Mesenchymal stem cell (in vitro differentiated cells and primary cell): ENCODE results near the gene C10orf71.

ENCODE experiments used
- DNase-seq: peaks from one replicate; pipeline ENCODE4 v3.0.0-alpha.2; 2013
- H2AFZ ChIP-seq: one replicate; pipeline ENCODE4 v1.6.1; 2013; ENCODE audit warnings: low read depth, mild to moderate bottlenecking, control low read depth, inconsistent platforms, low read length, moderate library complexity
- H2AK5ac ChIP-seq: 2 replicates; pipeline ENCODE4 v1.6.1; 2013; ENCODE audit warnings: low read length, moderate library complexity, mild to moderate bottlenecking, inconsistent platforms; ENCODE audit not compliant: severe bottlenecking
- H2BK120ac ChIP-seq: one replicate; pipeline ENCODE4 v1.6.1; 2013; ENCODE audit warnings: low read depth, mild to moderate bottlenecking, inconsistent platforms, low read length, moderate library complexity
- H2BK12ac ChIP-seq, 2 experiments: one replicate each; pipeline ENCODE4 v1.6.1; 2013; ENCODE audit warnings: inconsistent platforms in 2 of 2, low read length in 2 of 2, mild to moderate bottlenecking in 2 of 2, moderate library complexity in 2 of 2, control low read depth in 1 of 2
- H2BK15ac ChIP-seq: one replicate; pipeline ENCODE4 v1.6.1; 2013; ENCODE audit warnings: mild to moderate bottlenecking, low read depth, inconsistent platforms; ENCODE audit not compliant: poor library complexity, severe bottlenecking
- H2BK5ac ChIP-seq: 2 replicates; pipeline ENCODE4 v1.6.1; 2013; ENCODE audit warnings: low read depth, mild to moderate bottlenecking, low read length, control low read depth, inconsistent platforms; ENCODE audit not compliant: poor library complexity, severe bottlenecking
- H3K14ac ChIP-seq, 2 experiments: one replicate each; pipeline ENCODE4 v1.6.1; 2013; ENCODE audit warnings: inconsistent platforms in 2 of 2, low read length in 2 of 2, control low read depth in 1 of 2, mild to moderate bottlenecking in 1 of 2, moderate library complexity in 1 of 2
- H3K18ac ChIP-seq, 2 experiments: one replicate each; pipeline ENCODE4 v1.6.1; 2013; ENCODE audit warnings: inconsistent platforms in 2 of 2, low read length in 2 of 2, control low read depth in 1 of 2, low read depth in 1 of 2, mild to moderate bottlenecking in 1 of 2
- H3K23ac ChIP-seq, 2 experiments: one replicate each; pipeline ENCODE4 v1.6.1; 2013; ENCODE audit warnings: inconsistent platforms in 2 of 2, low read length in 2 of 2, mild to moderate bottlenecking in 2 of 2, moderate library complexity in 2 of 2, control low read depth in 1 of 2
- H3K27ac ChIP-seq: 2 replicates; pipeline ENCODE4 v1.5.1; 2013; ENCODE audit warnings: mild to moderate bottlenecking, moderate library complexity, low read length, control low read depth, inconsistent platforms; ENCODE audit not compliant: poor library complexity, severe bottlenecking
- H3K27me3 ChIP-seq, 2 experiments: 2 replicates each; pipeline versions ENCODE4 v1.6.1 to v1.7.0; 2013; ENCODE audit warnings: low read length in 2 of 2, mild to moderate bottlenecking in 2 of 2, moderate library complexity in 2 of 2, control low read depth in 1 of 2, inconsistent platforms in 1 of 2; ENCODE audit not compliant: control insufficient read depth in 1 of 2, insufficient read depth in 1 of 2
- H3K36me3 ChIP-seq, 2 experiments: 2 replicates each; pipeline versions ENCODE4 v1.6.1 to v1.7.0; 2013; ENCODE audit warnings: low read length in 2 of 2, control low read depth in 1 of 2, inconsistent platforms in 1 of 2, low read depth in 1 of 2, mild to moderate bottlenecking in 1 of 2; ENCODE audit not compliant: insufficient read depth in 2 of 2, control insufficient read depth in 1 of 2
- H3K4ac ChIP-seq, 2 experiments: one replicate each; pipeline ENCODE4 v1.6.1; 2013; ENCODE audit warnings: inconsistent platforms in 2 of 2, low read length in 2 of 2, mild to moderate bottlenecking in 2 of 2, moderate library complexity in 2 of 2, control low read depth in 1 of 2, low read depth in 1 of 2
- H3K4me1 ChIP-seq: 2 replicates; pipeline ENCODE4 v1.6.1; 2013; ENCODE audit warnings: low read depth, low read length, control low read depth; ENCODE audit not compliant: control insufficient read depth, insufficient read depth
- H3K4me2 ChIP-seq: 2 replicates; pipeline ENCODE4 v1.6.1; 2013; ENCODE audit warnings: low read length, mild to moderate bottlenecking, inconsistent platforms; ENCODE audit not compliant: poor library complexity, severe bottlenecking
- H3K4me3 ChIP-seq, 2 experiments: 2 replicates each; pipeline versions ENCODE4 v1.5.1 to v1.7.0; 2013; ENCODE audit warnings: low read length in 2 of 2, mild to moderate bottlenecking in 2 of 2, control low read depth in 1 of 2, low read depth in 1 of 2; ENCODE audit not compliant: insufficient read depth in 1 of 2
- H3K79me1 ChIP-seq: replicated peaks from 2 replicates; pipeline ENCODE4 v1.6.1; 2013; ENCODE audit warnings: mild to moderate bottlenecking, control low read depth, low read length, inconsistent platforms; ENCODE audit not compliant: poor library complexity, severe bottlenecking
- H3K9ac ChIP-seq: 2 replicates; pipeline ENCODE4 v1.7.0; 2013; ENCODE audit warnings: mild to moderate bottlenecking, low read length, moderate library complexity
- H3K9me3 ChIP-seq: 2 replicates; pipeline ENCODE4 v1.7.0; 2013; ENCODE audit warnings: mild to moderate bottlenecking, low read length; ENCODE audit not compliant: control insufficient read depth
- H4K8ac ChIP-seq: one replicate; pipeline ENCODE4 v1.6.1; 2013; ENCODE audit warnings: inconsistent platforms, mild to moderate bottlenecking, low read length, moderate library complexity
- H4K91ac ChIP-seq: one replicate; pipeline ENCODE4 v1.6.1; 2013; ENCODE audit warnings: mild to moderate bottlenecking, low read length, inconsistent platforms
- WGBS: methylation state at CpG from one replicate; pipeline ENCODE4 v1.1.7; 2013; ENCODE audit warnings: mixed read lengths; 5-methylcytosine and 5-hydroxymethylcytosine counted together

Gene C10orf71

GRCh38 chr10:49319206-49319605 lies 20.2 kb downstream of the C10orf71 start:
- Histone ChIP-seq H2BK5ac (no peak overlapping the region), H3K79me1 (no peaks in the 10 kb centered on the region), H3K9me3 (no peaks in the 10 kb centered on the region), H3K14ac (no peak overlapping the region), H2BK120ac (no peak overlapping the region), H3K4me1 (no peaks in the 10 kb centered on the region), H3K27me3 (peaks cover 0 to 62% of the 10 kb centered on the region in 2 experiments), H3K4ac (no peak overlapping the region), H2AFZ (no peak overlapping the region), H3K18ac (no peak overlapping the region), H4K8ac (no peak overlapping the region), H3K4me3 (no peak overlapping the region), H2BK12ac (no peak overlapping the region), H3K23ac (no peak overlapping the region), H3K4me2 (no peak overlapping the region), H3K27ac (no peak overlapping the region), H2BK15ac (no peak overlapping the region), H3K36me3 (no peaks in the 10 kb centered on the region), H2AK5ac (no peak overlapping the region), H4K91ac (no peak overlapping the region), H3K9ac (no peak overlapping the region)
- DNase-seq, result no peak
- no CpG with 5 or more reads among the region's 1 CpG for WGBS

- H3K9ac ChIP-seq, result no peak overlapping the region
- no peak overlapping the region for H2BK12ac ChIP-seq
- H3K4ac ChIP-seq, result no peak overlapping the region
- no peaks in the 10 kb centered on the region for H3K36me3 ChIP-seq
- H3K4me3 ChIP-seq, result no peak overlapping the region
- H3K18ac ChIP-seq, result no peak overlapping the region
- H4K91ac ChIP-seq, result no peak overlapping the region
- H3K9me3 ChIP-seq, result no peaks in the 10 kb centered on the region
- no peak overlapping the region for H3K23ac ChIP-seq
- no peak for DNase-seq
- no peaks in the 10 kb centered on the region for H3K4me1 ChIP-seq
- 70% methylated on average over 2 of the region's 2 CpGs for WGBS
- H3K79me1 ChIP-seq, result no peaks in the 10 kb centered on the region
- peaks cover 0 to 70% of the 10 kb centered on the region in 2 experiments for H3K27me3 ChIP-seq
- no peak overlapping the region for H2BK120ac ChIP-seq
- no peak overlapping the region for H2BK15ac ChIP-seq
- H2AFZ ChIP-seq, result no peak overlapping the region
- H3K4me2 ChIP-seq, result no peak overlapping the region
- H3K14ac ChIP-seq, result no peak overlapping the region
- H2BK5ac ChIP-seq, result no peak overlapping the region
- H4K8ac ChIP-seq, result no peak overlapping the region
- no peak overlapping the region for H3K27ac ChIP-seq
- no peak overlapping the region for H2AK5ac ChIP-seq
Observed at GRCh38 chr10:49320191-49320590, 21.2 kb downstream of the C10orf71 start.

DNA sequence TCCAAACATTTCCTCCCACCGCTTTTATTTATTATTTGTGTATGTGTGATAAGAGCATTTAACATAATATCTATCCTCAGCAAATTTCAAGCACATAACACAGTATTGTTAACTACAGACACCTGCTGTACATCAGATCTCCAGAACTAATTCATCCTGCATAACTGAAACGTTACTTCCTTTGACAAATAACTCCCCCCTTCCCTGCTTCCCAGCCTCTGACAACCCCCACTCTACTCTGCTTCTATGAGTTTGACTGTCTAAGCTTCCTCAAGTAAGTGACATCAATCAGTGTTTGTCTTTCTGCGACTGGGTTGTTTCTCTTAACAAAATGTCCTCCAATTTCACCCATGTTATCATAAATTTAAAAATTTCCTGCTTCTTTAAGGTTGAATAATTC lies 22.1 kb downstream of the C10orf71 start:
- no peak overlapping the region for H3K18ac ChIP-seq
- H3K9me3 ChIP-seq, result no peaks in the 10 kb centered on the region
- peaks cover 0 to 73% of the 10 kb centered on the region in 2 experiments for H3K27me3 ChIP-seq
- H2AFZ ChIP-seq, result no peak overlapping the region
- no peak overlapping the region for H3K27ac ChIP-seq
- H3K4ac ChIP-seq, result no peak overlapping the region
- no peak overlapping the region for H2BK5ac ChIP-seq
- H3K36me3 ChIP-seq, result no peaks in the 10 kb centered on the region
- 49% methylated on average over 2 of the region's 3 CpGs for WGBS
- no peaks in the 10 kb centered on the region for H3K79me1 ChIP-seq
- H3K14ac ChIP-seq, result no peak overlapping the region
- no peak overlapping the region for H3K4me3 ChIP-seq
- H4K91ac ChIP-seq, result no peak overlapping the region
- no peak overlapping the region for H2BK120ac ChIP-seq
- no peaks in the 10 kb centered on the region for H3K4me1 ChIP-seq
- H3K4me2 ChIP-seq, result no peak overlapping the region
- no peak overlapping the region for H4K8ac ChIP-seq
- no peak overlapping the region for H3K9ac ChIP-seq
- H2AK5ac ChIP-seq, result no peak overlapping the region
- DNase-seq, result no peak
- no peak overlapping the region for H2BK12ac ChIP-seq
- no peak overlapping the region for H3K23ac ChIP-seq
- no peak overlapping the region for H2BK15ac ChIP-seq

DNA sequence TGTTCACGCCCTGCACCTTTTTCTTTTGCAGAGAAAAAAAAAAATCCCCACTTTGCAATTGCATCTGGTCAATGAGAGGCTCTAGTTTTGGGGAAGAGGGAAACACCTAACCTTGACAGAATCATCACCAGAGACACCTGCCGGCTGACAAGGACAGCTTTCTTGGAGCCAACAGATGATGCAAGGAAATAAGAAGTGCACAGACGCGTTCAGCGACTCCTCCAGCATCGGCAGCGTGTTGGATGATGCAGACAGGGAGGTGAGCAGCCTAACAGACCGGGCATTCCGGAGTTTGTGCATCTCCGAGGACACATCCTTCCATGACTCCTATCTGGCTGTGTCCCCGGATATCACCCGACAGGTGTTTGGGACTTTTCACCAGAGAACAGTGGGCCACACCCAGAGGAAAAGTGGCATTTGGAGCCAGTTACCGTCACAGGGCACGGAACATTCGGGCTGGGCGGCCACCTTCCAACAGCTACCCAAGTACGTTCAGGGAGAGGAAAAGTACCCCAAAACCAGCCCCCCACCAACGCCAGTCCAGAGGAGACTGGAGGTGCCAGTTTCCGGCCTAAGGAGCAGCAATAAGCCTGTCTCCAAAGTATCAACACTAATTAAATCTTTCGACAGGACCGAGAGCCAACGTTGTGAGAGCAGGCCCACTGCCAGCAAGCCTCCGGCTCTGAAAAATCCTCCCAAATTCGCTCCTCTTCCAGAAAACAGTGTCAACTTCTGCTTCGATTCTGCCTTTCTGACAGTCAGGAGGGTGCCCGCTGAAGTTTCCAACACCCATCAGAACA lies 23.6 kb downstream of the C10orf71 start:
- H3K27ac ChIP-seq, result no peak overlapping the region
- H2AFZ ChIP-seq, result no peak overlapping the region
- no peaks in the 10 kb centered on the region for H3K36me3 ChIP-seq
- H4K8ac ChIP-seq, result no peak overlapping the region
- H3K18ac ChIP-seq, result no peak overlapping the region
- no peak for DNase-seq
- H3K27me3 ChIP-seq, result peaks cover 0 to 63% of the 10 kb centered on the region in 2 experiments
- no peak overlapping the region for H3K14ac ChIP-seq
- no peak overlapping the region for H4K91ac ChIP-seq
- no peak overlapping the region for H3K23ac ChIP-seq
- no peak overlapping the region for H2BK120ac ChIP-seq
- 82% methylated on average over 26 of the region's 26 CpGs for WGBS
- H3K4me3 ChIP-seq, result no peak overlapping the region
- no peaks in the 10 kb centered on the region for H3K79me1 ChIP-seq
- no peak overlapping the region for H2BK5ac ChIP-seq
- H3K4ac ChIP-seq, result no peak overlapping the region
- H3K4me1 ChIP-seq, result no peaks in the 10 kb centered on the region
- no peak overlapping the region for H3K9ac ChIP-seq
- no peak overlapping the region for H2BK12ac ChIP-seq
- H2BK15ac ChIP-seq, result no peak overlapping the region
- no peak overlapping the region for H3K4me2 ChIP-seq
- H3K9me3 ChIP-seq, result no peaks in the 10 kb centered on the region
- H2AK5ac ChIP-seq, result no peak overlapping the region
